Amniotic stem cell (primary cell): ENCODE data around the gene ZNF766.
"Not testable (repeated sequence)": the region's sequence is repeated elsewhere in the genome, so short reads cannot be mapped to it uniquely, and the experiment has no call there.

Experiments
- DNase-seq: peaks from one replicate; lab custom pipeline; 2025; lab: John Stamatoyannopoulos, UW

The ZNF766 gene

GRCh38 chr19:52275988-52276387, 6.6 kb downstream of the ZNF766 start:
- no peak for DNase-seq

- no peak for DNase-seq
Observed at GRCh38 chr19:52277471-52277870, 8.1 kb downstream of the ZNF766 start.

- no peak for DNase-seq
Observed at GRCh38 chr19:52286256-52286655, 16.9 kb downstream of the ZNF766 start.

- DNase-seq, result no peak
Observed at GRCh38 chr19:52291781-52292180, 22.4 kb downstream of the ZNF766 start.

GRCh38 chr19:52292946-52293345, 23.6 kb downstream of the ZNF766 start:
- DNase-seq, result not testable (repeated sequence)

GRCh38 chr19:52296400-52296772, 27.0 kb downstream of the ZNF766 start:
- DNase-seq, result no peak

- peak; percentile 75 for DNase-seq
Observed at GRCh38 chr19:52296773-52297600, 27.6 kb downstream of the ZNF766 start, which contains the start of gene ZNF480. Gene ZNF480, plus strand, starts transcription at chr19:52297169. Its CDS starts 3,244 bp downstream, at chr19:52300413.

- no peak for DNase-seq
Observed at GRCh38 chr19:52297601-52298364, 28.4 kb downstream of the ZNF766 start.

- no peak for DNase-seq
Observed at GRCh38 chr19:52307275-52307674, 37.9 kb downstream of the ZNF766 start.

- no peak for DNase-seq
Observed at GRCh38 chr19:52322429-52322828, 53.0 kb downstream of the ZNF766 start.

- no peak for DNase-seq
Observed at GRCh38 chr19:52331757-52332156, 62.4 kb downstream of the ZNF766 start.

- no peak for DNase-seq
Observed at GRCh38 chr19:52335768-52336116, 66.4 kb downstream of the ZNF766 start.

- peak; percentile 12 for DNase-seq
Observed at GRCh38 chr19:52336117-52336790, 66.9 kb downstream of the ZNF766 start, which contains the start of gene ZNF610. Gene ZNF610, plus strand, starts transcription at chr19:52336243. Its CDS starts 12,930 bp downstream, at chr19:52349173.

- DNase-seq, result no peak
Observed at GRCh38 chr19:52336791-52337381, 67.5 kb downstream of the ZNF766 start.

- not testable (repeated sequence) for DNase-seq
Observed at GRCh38 chr19:52339022-52339421, 69.6 kb downstream of the ZNF766 start.

- no peak for DNase-seq
Observed at GRCh38 chr19:52343548-52343947, 74.2 kb downstream of the ZNF766 start.

GRCh38 chr19:52345162-52345561, 75.8 kb downstream of the ZNF766 start:
- DNase-seq, result no peak
